GM18907 (cell line): ENCODE measurements around the gene CYBC1.
"Not testable (repeated sequence)": the region's sequence is repeated elsewhere in the genome, so short reads cannot be mapped to it uniquely, and the experiment has no call there.

Experiments
- ATAC-seq: cut with Tn5 transposase; IDR thresholded peaks from one replicate; pipeline ENCODE4 v1.9.1; 2021; ENCODE audit warnings: mild to moderate bottlenecking, moderate library complexity; ENCODE audit not compliant: unreplicated experiment

Gene CYBC1

DNA sequence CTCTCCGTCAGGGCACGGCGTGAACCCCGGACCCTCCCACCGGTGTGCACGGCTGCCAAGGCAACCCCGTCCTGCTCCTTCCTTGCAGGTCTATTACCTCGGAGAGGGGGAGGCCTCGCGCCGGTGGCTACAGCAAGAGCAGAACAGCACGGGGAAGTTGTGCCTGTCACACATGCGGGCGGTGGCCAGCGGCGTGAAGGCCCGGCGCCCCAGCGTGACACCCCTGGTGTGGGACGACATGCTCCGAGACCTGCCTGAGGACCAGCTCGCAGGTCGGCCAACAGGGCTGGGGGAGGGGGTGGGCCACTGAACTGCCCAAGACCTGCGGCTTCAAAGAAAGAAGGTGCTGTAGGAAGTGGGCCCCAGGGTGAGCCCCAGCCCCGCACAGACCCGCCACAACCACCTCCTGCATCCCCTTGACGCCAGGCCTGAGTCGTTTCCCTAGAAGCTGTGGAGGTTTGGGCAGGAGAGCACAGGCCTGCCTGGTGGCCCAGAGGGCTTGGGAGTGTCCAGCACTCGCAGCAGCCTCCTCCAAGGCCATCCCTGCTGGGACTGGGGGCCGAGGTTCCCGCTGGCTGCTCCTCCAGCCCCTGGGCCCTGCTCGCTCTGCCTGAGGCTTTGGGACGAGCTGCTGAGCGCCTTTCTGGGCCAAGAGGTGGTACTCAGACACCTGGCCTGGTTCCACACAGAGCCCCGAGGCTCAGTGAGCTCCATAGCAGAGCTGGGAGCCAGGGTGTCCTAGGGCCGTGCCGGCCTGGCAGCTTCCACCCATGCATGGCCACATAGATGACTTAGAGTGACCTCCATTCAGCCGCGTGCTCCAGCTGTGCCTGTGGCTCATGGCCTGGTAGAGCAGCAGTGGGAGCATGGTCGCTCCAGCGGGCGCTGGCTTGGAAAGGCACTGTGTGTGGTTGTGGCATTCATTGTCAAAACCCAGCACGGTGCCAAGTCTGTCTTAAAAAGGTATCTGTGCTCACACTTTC lies 14.7 kb downstream of the CYBC1 start:
- ATAC-seq: no peak

DNA sequence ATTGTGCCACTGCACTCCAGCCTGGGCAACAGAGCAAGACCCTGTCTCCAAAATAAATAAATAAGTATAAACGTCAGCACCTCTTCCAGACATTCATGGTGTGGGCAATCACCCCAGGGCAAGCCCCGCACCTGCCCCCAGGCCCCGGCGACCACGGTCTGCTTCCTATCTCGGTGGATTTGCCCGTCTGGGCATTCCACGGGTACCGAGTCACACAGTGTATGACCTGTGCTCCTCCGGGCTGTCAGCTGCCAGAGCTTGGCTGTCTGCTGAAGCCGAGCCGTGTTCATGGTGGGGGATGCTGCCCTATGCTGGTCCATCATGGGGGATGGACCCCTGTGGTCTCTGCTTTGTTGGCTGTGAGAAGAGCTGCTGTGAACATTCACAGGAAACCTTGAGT lies 15.4 kb downstream of the CYBC1 start:
- ATAC-seq: no peak

DNA sequence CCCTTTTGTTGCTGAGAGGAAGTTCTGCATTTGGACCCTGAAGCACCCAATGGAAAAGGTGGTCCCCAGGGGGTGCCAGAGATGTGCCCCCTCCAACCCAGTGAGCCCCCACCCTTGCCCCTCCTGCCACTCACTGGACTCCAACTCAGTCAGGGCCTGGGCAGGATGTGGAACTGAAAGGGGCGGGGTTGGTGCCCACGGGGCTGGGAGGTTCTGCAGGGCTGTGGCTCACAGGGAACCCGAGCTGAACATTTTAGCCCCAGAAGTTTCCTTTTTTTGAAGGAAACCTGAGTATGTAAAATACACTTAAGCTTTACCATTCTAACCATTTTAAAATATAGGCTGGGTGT lies 16.4 kb downstream of the CYBC1 start:
- no peak for ATAC-seq

DNA sequence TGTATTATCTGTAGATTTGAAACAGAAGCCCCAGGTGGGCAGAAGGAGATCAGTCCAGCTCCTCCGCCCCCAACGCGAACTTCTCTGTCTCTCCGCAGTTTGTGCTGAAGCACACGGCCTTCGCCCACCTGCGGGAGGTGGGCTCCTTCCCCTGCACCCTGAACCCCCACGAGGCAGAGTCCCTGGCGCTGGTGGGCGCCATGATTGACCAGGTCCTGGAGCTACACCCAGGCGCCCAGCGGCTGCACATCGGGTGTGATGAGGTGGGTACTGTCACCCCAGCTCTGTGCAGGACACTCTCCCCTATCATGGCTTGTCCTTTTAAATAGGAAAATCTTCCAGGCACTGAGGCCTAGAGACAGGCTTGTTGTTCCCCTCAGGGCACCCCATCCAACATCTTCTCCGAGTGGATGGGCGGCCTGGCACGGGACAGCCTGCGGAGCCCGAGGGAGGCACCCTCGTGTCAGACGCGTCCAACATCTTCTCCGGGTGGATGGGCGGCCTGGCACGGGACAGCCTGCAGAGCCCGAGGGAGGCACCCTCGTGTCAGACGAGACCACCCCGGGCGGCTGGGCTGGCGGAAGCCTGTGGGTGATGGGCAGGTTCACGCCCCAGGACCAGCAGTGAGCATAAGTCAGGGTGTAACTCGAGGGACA lies 16.9 kb downstream of the CYBC1 start:
- no peak for ATAC-seq

DNA sequence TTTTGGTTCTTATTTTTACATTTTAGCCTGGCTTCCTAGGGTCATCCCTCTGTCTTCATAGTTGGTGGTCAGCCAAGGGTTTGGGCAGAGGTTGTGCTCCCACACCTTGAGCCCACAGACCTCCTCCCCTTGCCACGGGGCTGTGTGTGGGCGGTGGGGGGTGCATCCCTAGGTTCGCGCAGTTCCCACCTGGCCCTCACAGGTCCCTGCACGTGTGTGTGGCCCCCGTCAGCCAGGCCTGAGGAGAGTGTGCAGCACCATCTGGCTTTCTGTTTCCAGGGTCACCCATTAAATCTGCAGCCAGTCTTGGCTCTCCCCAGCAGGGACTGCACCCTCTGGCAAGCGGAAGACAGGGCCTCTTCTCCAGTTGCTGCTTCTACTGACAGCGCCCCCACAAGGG lies 18.5 kb downstream of the CYBC1 start:
- no peak for ATAC-seq

DNA sequence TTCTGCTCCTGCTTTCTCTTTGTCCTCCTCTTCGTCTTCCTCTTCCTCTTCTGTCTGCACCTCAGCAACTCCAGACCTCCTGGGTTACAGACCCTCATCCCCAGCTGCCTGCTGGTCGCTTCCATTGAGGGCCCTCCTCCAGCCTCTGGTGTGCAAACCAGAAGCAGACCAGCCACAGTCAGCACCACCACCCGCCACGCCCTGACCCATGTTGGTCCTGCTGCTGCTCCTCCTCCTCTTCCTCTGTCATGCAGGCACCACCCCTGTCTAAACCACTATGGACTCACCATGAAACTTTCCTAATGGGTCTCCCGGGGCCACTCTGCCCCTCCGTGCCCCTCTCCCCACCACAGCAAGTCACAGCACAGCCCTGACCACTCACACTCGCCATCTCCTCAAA lies 20.7 kb downstream of the CYBC1 start:
- ATAC-seq: no peak

DNA sequence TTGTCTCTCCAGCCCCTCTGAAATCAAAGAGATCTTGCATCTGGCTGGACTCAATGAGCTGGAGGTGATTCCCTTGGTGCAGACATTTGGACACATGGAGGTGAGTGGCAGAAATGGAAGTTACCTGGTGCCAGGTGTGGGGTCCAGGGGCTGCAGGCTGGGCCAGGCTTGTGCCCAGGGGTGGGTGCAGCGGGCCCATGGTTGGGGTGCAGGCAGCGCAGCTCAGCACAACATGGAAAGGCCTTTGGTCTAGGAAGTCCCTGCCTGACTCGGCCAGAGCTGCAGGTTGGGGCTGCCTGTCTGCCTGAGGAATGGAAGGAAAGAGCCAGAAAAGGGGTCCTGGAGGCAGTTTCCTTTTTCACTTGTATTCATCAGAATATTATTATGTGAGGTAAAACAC lies 22.0 kb downstream of the CYBC1 start:
- no peak for ATAC-seq

DNA sequence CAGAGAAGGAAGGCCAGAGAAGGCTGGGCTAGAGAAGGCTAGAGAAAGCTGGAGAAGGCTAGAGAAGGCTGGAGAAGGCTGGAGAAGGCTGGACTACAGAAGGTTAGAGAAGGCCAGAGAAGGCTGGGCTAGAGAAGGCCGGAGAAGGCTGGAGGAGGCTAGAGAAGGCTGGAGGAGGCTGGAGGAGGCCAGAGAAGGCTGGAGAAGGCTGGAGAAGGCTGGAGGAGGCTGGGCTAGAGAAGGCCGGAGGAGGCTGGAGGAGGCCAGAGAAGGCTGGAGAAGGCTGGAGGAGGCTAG lies 25.7 kb downstream of the CYBC1 start:
- ATAC-seq: no peak

DNA sequence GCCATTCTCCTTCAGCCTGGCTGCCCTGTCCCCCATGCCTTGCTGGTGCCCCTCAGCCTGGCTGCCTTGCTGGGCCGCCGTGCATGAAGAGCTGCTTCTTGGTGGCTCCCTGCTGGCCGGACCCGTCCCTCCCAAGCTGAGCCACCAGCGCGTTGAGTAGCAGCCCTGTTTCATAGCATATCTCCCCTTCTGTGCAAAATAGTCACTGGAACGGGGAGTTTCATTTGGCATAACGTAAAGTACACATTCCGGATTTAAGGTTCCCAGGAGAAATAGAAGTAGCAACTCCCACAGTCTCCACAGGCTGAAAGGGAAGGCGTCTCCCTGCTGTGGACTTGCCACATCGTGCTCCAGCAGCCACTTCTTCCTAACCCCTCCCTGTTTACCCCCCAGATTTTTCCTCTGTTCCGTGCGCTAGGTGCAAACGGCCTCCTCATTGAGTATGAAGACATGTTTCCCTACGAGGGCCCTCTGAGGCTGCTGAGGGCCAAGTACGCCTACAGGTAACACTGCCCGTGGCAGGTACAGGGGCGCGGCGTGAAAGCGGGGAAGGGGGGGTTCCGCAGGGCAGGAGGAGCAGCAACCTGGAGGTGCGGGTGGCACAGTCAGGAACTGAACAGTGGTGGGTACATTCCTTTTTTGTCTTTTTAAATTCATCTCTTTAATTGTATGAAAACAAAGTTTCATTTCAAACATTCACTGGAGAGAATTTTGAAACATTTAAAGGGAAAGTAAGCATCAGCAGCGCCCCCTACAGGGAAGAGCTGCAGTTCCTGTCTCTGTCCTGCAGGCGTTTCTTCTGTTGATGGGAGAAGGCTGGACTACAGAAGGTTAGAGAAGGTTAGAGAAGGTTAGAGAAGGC lies 26.3 kb downstream of the CYBC1 start:
- no peak for ATAC-seq

DNA sequence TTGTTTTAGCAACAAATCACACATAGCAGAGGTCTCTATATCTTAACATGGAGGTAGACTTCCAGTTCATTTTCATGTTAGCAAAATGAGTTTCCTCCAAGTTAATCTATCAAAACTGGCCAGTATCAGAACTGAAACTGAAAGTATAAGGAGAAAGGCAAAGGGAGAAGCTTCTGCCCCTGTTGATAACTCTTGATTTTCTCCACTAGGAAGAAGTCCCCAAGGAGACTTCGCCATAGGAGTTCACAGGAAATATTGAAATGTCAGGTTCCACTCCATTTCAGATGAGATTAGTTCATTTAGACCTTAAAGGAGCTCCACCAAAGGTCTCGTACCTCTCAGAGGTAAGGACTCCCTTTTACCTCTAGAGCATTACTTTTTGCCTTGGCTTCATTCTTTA lies 31.0 kb downstream of the CYBC1 start:
- no peak for ATAC-seq

DNA sequence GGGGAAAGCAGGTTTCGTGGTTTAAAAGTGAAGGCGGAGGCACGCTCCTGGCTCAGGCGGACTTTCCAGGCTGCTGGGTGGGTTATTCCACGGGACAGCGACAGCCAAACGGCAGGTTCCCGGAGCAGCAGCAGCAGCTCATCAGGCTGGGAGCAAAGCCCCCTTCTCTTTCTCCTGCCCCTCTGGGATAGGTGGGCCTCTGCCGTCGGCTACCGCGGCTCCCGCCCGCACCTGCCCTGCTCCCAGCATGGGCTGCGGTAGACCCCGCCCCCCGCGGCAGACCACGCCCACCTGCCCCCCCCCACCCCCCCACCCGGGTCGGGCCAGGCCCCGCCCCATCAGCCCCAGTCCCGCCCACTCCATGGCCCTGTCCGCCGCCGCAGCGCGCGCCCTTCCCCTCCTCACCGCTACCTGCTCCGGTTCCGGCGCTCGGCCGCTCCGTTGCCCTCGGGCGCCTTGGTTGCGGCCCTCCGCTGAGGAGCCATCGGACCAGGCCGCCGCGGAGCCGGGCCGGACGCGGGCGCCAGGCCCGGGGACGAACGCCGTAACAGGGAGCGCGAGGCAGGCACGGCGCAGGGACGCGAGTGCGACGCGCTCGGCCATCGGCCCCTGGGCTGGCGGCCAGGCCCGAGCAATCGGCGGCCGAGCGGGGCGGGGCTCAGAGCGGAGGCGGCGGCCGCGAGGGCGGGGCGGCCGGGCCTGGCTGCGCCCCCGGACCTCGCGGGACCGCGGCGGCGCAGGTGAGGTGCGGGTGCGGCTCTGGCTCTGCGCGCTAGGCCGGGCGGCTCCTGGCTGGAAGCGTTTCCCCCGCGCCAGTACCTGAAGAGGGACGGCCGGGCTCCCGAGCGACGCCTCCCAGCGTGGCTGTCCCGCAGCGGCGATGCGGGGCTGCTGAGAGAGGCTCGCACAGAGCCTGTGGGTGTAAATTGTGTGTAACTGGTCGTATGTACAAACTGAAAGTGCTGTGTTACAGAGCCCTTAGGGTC lies 32.3 kb downstream of the CYBC1 start, which contains the start of the genes HEXD and OGFOD3:
HEXD (plus strand) TSS at position 347 of the 986 bp plus-strand sequence. CDS start 1,453 bp downstream, outside the sequence.
OGFOD3 (minus strand) TSS at position 586 of the 986 bp plus-strand sequence; CDS start at position 485, 101 bp downstream.
- peak; percentile 84 for ATAC-seq

DNA sequence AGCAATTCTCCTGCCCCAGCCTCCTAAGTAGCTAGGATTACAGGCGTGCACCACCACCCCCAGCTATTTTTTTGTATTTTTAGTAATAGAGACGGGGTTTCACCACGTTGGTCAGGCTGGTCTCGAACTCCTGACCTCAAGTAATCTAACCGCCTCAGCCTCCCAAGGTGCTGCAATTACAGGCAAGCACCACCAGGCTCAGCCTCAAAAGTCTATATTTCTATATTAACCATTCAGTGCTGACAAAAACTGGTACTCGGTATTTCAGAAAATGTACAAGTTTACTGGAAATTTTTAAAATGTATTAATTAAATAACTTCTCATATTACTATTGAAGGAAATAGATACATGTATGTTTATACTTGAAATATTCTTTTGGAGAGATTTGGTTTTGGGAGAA lies 33.8 kb downstream of the CYBC1 start:
- no peak for ATAC-seq

DNA sequence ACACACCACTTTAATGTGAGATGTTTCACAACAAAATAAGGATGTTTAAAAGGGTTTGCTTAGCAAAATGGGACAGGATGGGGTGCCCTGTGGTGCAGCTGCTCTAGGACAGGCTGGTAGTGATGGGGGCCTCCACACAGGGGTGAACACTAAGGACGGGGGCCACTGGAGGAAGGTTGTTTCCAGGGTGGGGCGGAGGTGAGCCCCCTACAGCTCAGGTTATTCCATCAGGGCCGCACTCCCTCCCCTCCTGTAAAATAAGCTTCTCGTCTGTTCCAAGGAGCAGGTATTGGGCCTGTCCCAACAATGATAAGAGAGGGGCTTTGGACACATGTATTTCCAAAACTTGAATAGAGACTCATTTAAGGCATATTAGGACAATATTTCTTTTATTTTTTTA lies 34.3 kb downstream of the CYBC1 start:
- ATAC-seq: no peak

DNA sequence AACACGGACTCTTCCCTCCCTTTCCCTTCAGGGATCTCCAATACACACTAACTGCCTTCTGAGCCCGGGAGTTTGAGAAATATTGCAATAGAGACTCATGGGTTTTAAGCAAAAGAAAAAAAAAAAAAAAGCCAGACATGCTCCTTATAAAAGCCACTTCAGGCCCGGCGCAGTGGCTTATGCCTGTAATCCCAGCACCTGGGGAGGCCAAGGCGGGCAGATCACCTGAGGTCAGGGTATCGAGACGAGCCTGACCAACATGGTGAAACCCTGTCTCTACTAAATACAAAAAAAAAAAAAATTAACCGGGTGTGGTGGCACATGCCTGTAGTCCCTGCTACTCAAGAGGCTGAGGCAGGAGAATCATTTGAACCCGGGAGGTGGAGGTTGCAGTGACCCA lies 34.8 kb downstream of the CYBC1 start:
- ATAC-seq: no peak

DNA sequence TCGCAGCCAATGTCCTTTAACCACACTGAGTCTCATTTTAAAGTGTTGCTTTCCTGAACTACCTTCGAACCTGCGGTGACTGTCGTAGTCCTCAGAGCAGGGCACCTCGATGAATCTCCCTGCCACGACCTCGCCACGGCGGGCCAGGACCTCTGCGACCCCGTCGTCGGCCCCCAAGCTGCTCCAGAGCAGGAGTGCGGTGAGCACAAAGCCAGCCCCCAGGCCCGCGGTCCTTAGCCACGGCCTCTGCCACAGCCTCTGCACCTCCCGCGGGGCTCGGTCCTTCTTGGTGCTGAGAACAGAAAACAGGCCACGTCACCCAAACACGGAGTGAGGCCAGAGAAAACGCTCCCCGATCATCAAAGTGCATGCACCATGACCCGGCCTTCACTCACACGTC lies 35.2 kb downstream of the CYBC1 start:
- no peak for ATAC-seq

DNA sequence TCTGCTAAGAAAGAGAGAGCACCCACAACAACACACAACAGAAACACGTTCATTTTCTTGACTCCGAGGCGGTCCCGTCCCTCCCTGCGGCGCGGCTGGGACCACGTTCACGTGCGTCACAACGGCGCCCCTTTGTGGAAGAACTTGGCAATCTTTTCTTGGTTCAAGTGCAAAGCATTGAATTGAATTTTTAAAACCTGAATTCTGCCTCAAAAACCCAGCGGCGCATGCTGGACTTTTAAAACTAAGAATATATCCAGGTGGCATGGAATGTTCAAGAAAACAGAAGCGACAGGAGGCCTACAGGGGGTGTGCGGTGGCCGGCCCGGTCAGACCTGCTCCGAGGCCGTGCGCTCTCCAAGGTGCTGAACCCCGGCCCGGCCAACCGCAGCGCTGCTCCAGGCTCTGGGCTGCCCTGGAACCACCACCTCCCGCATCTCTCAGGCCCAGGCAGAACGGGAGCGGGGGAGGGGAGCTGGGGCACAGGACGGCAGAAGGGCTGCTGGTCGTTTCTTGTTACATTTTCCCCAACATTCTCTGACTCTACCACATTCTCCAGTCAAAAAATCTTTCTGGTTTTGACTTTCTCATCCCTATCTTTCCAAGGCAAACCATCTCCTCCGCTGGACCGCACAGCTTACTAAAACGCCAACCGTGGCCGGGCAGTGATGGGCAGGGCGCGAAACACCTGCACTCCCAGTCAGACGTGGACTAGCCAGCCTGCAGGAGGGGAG lies 35.8 kb downstream of the CYBC1 start:
- ATAC-seq: no peak

DNA sequence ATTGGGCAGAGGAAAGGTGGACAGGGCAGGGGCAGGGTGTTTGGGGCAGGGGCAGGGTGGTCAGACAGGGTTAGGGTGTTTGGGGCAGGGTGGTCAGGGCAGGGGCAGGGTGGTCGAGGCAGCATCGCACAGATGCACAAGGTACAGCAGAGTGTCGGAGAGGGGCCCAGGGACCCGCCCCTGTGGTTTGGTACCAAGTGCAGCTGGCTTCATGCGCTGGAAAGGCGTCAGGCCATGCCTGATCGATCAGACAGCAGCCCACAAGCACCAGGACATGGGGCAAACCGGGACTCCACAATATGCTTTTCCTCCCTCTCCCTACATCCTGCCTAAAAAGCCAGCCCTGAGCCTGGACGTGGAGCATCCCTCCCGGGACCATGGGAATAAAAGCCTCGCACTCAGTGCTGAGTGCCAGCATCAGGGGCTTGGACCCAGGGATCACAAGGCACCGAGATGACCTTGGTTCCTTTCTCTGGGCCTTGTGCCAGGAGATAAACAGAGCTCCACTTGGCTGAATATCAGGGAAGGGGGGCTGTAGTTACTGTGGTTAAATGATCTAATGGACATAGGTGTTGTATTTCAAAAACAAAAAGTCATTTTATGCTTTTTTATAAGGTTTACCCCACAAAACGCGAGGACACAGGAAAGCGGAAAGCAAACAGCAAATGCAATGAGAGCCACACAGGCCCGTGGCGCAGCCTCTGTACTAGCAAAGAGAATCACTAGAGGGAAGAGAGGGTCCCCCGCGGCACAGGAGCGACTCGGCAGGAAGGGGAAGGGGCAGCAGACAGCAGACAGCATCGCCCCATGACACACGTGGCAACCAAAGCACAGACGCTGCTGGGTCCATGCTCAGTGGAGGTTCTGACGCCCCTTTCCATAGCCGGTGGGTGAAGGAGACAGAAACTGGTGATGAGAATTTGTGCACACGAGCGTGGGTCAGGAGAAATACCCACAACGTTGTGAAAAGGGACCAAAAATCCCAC lies 37.7 kb downstream of the CYBC1 start:
- no peak for ATAC-seq

DNA sequence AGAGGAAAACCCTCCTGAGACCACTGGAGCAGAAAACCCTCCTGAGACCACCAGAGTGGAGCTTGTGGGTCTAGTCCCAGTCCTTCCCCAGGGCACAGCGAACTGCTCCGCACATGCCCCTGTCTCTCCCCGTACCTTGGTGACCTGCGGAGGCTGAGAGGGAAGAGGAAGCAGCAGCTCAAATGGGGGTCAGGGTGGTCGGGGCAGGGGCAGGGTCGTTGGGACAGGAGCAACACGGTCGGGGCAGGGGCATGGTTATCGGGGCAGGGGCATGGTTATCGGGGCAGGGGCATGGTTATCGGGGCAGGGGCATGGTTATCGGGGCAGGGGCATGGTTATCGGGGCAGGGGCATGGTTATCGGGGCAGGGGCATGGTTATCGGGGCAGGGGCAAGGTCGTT lies 38.5 kb downstream of the CYBC1 start:
- ATAC-seq: not testable (repeated sequence)
